HepG2 (cell line): ENCODE results near the gene LAMC1.
A peak's percentile ranks its signal among the peaks of the same experiment; 100 is the strongest.

Source experiments
- CEBPB ChIP-seq: IDR thresholded peaks from 2 replicates; pipeline ENCODE4 v1.6.1; 2011; ENCODE audit warnings: low read depth, low read length, improper control_type of control experiment, borderline replicate concordance
- POLR2AphosphoS2 ChIP-seq: IDR thresholded peaks from 2 replicates; pipeline ENCODE4 v1.6.1; 2011; ENCODE audit warnings: low read depth, low read length, improper control_type of control experiment

DNA sequence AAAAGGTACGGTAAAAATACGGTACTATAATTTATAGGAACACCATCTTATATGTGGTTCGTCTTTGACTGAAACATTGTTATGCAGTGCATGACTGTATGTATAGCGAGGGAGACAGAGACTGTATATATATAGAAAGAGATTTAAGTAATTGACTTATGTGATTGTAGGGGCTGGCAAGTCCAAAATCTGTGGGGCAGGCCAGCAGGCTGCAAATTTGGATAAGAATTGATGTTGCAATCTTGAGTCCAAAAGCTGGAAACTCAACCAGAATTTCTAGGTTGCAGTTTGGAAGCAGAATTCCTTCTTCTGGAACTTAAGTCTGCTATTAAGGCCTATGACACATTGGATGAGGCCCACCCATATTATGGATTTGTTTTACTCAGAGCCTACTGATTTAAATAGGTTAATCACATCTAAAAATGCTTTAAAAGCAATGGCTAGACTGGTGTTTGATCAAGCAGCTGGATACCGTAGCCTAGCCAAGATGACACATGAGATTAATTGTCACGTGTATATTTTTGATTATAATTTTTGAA is 42.0 kb downstream of the LAMC1 start:
- TF ChIP-seq POLR2AphosphoS2 (no peak), CEBPB (0 out of 2 replicates have a peak, but pooled peaks have one; percentile 13)
